ENCODE measurements around the gene HAPSTR1. TPM values are rescaled to one million over a fixed set of nuclear protein-coding genes. Genes with fewer than 3 reads are reported as not detected.

The HAPSTR1 gene
- total and polyA plus RNA-seq, 2 of the 4 experiments (the other 2 are of a cell fraction): 22.2 to 56.5 TPM

- H2AK9ac ChIP-seq (replicated peaks; ENCODE audit: low read depth, low read length, poor library complexity): no peak overlapping the region
- no TSS peak for BruUV-seq (replicated peaks)
- no peaks in the 10 kb centered on the region for H4K20me1 ChIP-seq (ENCODE audit: insufficient read depth, low read length)
- no peak overlapping the region for H3K27ac ChIP-seq (ENCODE audit: insufficient read depth, low read length)
- H3K4me2 ChIP-seq (ENCODE audit: low read depth, low read length): no peak overlapping the region
- H3K27me3 ChIP-seq (ENCODE audit: control insufficient read depth, insufficient read depth, low read length): no peaks in the 10 kb centered on the region
- H3K4me1 ChIP-seq (ENCODE audit: control insufficient read depth, insufficient read depth, low read length): peaks cover 8% of the 10 kb centered on the region
- DNase-seq (peak; percentile 33), ATAC-seq (ENCODE audit: low read depth) (no peak)
- H3K4me3 ChIP-seq (ENCODE audit: insufficient read depth, low read depth, low read length): no peak overlapping the region
- H3K23ac ChIP-seq (ENCODE audit: low read depth, low read length): no peak overlapping the region
- ChIA-PET POLR2A (ENCODE audit: unreplicated experiment) (interaction anchor here (1.0 kb wide), 1 partner anchor 11 kb away, joined by 4 read pairs; no protein-coding TSS in a partner anchor), CTCF (no interaction called here)
- H2BK120ac ChIP-seq (ENCODE audit: low read depth, low read length): peak overlapping the region; percentile 68; the same call in 1 of the 2 replicates
- no peak overlapping the region for H2AFZ ChIP-seq (replicated peaks; ENCODE audit: low read length, poor library complexity)
- H2BK15ac ChIP-seq (ENCODE audit: low read depth, low read length): no peak overlapping the region; the same call in 2 of the 3 replicates
- in situ Hi-C loops (cut with MboI; ENCODE audit: low sequenced_read_pairs) (no loop called here), intact Hi-C loops (cut with micrococcal nuclease) (no loop called here), dilution Hi-C loops (cut with HindIII; ENCODE audit: low sequenced_read_pairs, unreplicated experiment) (no loop called here)
- WGBS, 2 experiments (ENCODE audit: extremely low coverage in 2 of 2, insufficient read length in 1 of 2): no CpG with 5 or more reads among the region's 1 CpG
- H3K18ac ChIP-seq (ENCODE audit: low read depth, low read length): peak overlapping the region; percentile 56; the same call in 1 of the 2 replicates
- peak overlapping the region; percentile 2 for H2BK5ac ChIP-seq (ENCODE audit: low read depth, low read length, poor library complexity, severe bottlenecking)
- peak overlapping the region; percentile 63; the same call in 1 of the 2 replicates for H4K5ac ChIP-seq (ENCODE audit: low read depth, low read length)
- H3K9me3 ChIP-seq (ENCODE audit: control insufficient read depth, insufficient read depth, low read length): no peaks in the 10 kb centered on the region
- H3K14ac ChIP-seq (replicated peaks; ENCODE audit: low read depth, low read length): no peak overlapping the region
- no peak overlapping the region for H3K56ac ChIP-seq (ENCODE audit: extremely low read depth, insufficient read depth, low read length)
- 0 out of 2 replicates have a peak overlapping the region, but pooled peaks have one; percentile 31 for H4K91ac ChIP-seq (ENCODE audit: insufficient read depth, low read depth, low read length)
- H3K36me3 ChIP-seq (ENCODE audit: control insufficient read depth, insufficient read depth, low read length): no peaks in the 10 kb centered on the region
- H2BK20ac ChIP-seq (ENCODE audit: low read depth, low read length): peak overlapping the region; percentile 5; the same call in 1 of the 2 replicates
- TF ChIP-seq POLR2A (IDR thresholded peaks at IDR 0.05; ENCODE audit: low read depth, low read length) (no peak), RAD21 (IDR thresholded peaks at IDR 0.05; ENCODE audit: low read length) (no peak), RFX5 (IDR thresholded peaks at IDR 0.05; ENCODE audit: low read depth, low read length) (no peak), CTCF (conservative IDR thresholded peaks at IDR 0.05; ENCODE audit: low read depth, low read length) (no peak), NFE2L2 (IDR thresholded peaks at IDR 0.05; ENCODE audit: low read depth, low read length) (no peak), CEBPB (IDR thresholded peaks at IDR 0.05; ENCODE audit: low read depth, low read length) (no peak), ELK1 (IDR thresholded peaks at IDR 0.05; ENCODE audit: borderline replicate concordance, low read depth, low read length) (no peak), MAZ (IDR thresholded peaks at IDR 0.05; ENCODE audit: borderline replicate concordance, low read depth, low read length) (no peak), RCOR1 (IDR thresholded peaks at IDR 0.05; ENCODE audit: insufficient replicate concordance, low read length) (no peak), MAFK (IDR thresholded peaks at IDR 0.05; ENCODE audit: low read depth, low read length) (no peak), MXI1 (IDR thresholded peaks at IDR 0.05; ENCODE audit: borderline replicate concordance, low read depth, low read length) (no peak), CHD1 (IDR thresholded peaks at IDR 0.05; ENCODE audit: low read depth, low read length) (no peak), SMC3 (IDR thresholded peaks at IDR 0.05; ENCODE audit: low read depth, low read length) (no peak), BHLHE40 (IDR thresholded peaks at IDR 0.05; ENCODE audit: low read depth, low read length) (no peak)
- TF ChIP-seq, protein P1, sequence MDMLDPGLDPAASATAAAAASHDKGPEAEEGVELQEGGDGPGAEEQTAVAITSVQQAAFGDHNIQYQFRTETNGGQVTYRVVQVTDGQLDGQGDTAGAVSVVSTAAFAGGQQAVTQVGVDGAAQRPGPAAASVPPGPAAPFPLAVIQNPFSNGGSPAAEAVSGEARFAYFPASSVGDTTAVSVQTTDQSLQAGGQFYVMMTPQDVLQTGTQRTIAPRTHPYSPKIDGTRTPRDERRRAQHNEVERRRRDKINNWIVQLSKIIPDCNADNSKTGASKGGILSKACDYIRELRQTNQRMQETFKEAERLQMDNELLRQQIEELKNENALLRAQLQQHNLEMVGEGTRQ (IDR thresholded peaks at IDR 0.05; ENCODE audit: low read depth, low read length): no peak
- no peak overlapping the region for H3K9ac ChIP-seq (ENCODE audit: low read depth, low read length)
- H4K8ac ChIP-seq (ENCODE audit: low read depth in 2 of 2, low read length in 2 of 2): peak overlapping the region in 1 of 2 experiments; percentile 52; a peak in 1 of 4 replicates
- H3K9me1 ChIP-seq (ENCODE audit: insufficient read depth, low read length): 0 out of 2 replicates have a peak, but pooled peaks cover 10% of the 10 kb centered on the region
- H3K79me1 ChIP-seq (ENCODE audit: low read depth in 1 of 2, low read length in 2 of 2): peaks cover 0 to 6% of the 10 kb centered on the region in 2 experiments; a peak in 1 of 4 replicates
- no peak overlapping the region for H2AK5ac ChIP-seq (ENCODE audit: low read depth, low read length)
- H3K4ac ChIP-seq (ENCODE audit: low read depth, low read length): peak overlapping the region; percentile 70; the same call in 1 of the 2 replicates
These were observed 10.3 kb upstream of the HAPSTR1 start for GRCh38 chr16:9081158-9081557.

Measured in IMR-90 (cell line).